ENCODE measurements around the gene ISLR2. TPM values are rescaled to one million over a fixed set of nuclear protein-coding genes. Genes with fewer than 3 reads are reported as not detected.
A peak's percentile ranks its signal among the peaks of the same experiment; 100 is the strongest.

Gene ISLR2
- total RNA-seq, 1 experiment from 2014 or later: 6.3 TPM

GRCh38 chr15:74134387-74135027 lies 4.1 kb downstream of the ISLR2 start:
- H3K27me3 ChIP-seq (ENCODE audit: control insufficient read depth, insufficient read depth, low read length): peaks cover 83% of the 10 kb centered on the region

GRCh38 chr15:74135041-74135565 lies 4.7 kb downstream of the ISLR2 start:
- H3K36me3 ChIP-seq (replicated peaks; ENCODE audit: control insufficient read depth, insufficient read depth, low read length): no peaks in the 10 kb centered on the region
- no peak overlapping the region; the same call in 1 of the 2 replicates for H3K4me3 ChIP-seq (ENCODE audit: insufficient read depth, low read depth, low read length)
- H3K27me3 ChIP-seq (ENCODE audit: control insufficient read depth, insufficient read depth, low read length): peaks cover 77% of the 10 kb centered on the region
- no peak for DNase-seq

More at GRCh38 chr15:74134387-74135027, 4.1 kb downstream of the ISLR2 start:
- DNase-seq: peak; percentile 91
- H3K4me3 ChIP-seq (ENCODE audit: insufficient read depth, low read depth, low read length): peak overlapping the region; percentile 2; the same call in 1 of the 2 replicates
- no peaks in the 10 kb centered on the region for H3K36me3 ChIP-seq (replicated peaks; ENCODE audit: control insufficient read depth, insufficient read depth, low read length)

GRCh38 chr15:74136540-74136813 lies 6.1 kb downstream of the ISLR2 start:
- Histone ChIP-seq H3K4me3 (ENCODE audit: insufficient read depth, low read depth, low read length) (peak overlapping the region; percentile 61), H3K36me3 (replicated peaks; ENCODE audit: control insufficient read depth, insufficient read depth, low read length) (no peaks in the 10 kb centered on the region), H3K27me3 (ENCODE audit: control insufficient read depth, insufficient read depth, low read length) (peaks cover 64% of the 10 kb centered on the region)
- DNase-seq: no peak

DNA sequence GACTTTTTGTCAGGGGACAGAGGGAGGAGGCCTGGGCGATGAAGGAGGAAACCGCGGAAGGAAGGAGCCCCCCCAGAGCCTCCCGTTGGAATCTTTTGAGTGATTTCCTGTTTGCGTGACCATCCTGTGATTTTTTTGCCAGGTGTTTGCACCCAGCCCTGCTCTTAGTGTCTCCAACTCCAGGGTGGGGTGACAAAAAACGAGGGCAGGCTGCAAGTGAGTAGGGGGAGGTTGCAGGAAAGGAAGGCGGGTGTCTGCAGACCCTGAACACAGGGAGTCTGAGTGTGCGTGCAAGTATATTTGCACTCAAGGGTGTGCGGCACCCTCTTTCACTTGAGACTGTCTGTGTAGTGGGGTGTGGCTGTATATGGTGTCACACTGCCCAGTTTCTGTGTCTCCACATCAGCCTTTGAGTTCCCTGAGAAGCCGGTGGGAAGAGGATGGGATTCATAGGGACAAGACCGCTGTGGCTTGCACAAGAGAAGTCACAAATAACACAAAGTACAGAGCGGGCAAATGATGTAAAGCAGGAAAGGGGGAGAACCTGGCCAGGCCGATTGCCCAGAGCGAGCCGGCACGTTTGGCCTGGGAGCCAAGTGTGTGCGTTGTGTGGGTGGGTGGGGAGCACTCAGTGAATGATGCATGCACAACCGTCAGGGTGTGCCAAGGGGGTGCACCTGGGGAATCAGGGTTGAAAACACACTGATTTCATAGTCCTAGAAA lies 6.6 kb downstream of the ISLR2 start:
- H3K4me3 ChIP-seq (ENCODE audit: insufficient read depth, low read depth, low read length): peak overlapping the region; percentile 61
- no peak for DNase-seq
- peaks cover 59% of the 10 kb centered on the region for H3K27me3 ChIP-seq (ENCODE audit: control insufficient read depth, insufficient read depth, low read length)
- H3K36me3 ChIP-seq (replicated peaks; ENCODE audit: control insufficient read depth, insufficient read depth, low read length): no peaks in the 10 kb centered on the region

DNA sequence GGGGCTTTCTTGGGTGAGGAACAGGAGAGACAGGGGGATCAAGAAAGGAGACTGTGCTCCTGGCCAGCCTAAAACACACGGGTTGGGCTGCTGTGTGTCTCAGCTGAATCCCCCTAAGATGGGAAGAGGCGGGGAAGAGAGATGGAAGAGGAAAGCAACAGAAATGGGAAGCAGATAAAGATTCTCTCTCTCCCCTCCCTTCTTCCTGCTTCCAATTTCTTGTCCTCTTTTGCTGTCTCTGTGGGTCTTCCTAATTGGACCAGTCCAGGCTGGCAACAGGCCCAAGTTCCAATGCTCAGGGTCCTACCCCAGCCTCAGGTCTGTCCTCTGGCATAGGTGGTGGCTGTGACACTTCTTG lies 7.1 kb downstream of the ISLR2 start:
- H3K27me3 ChIP-seq (ENCODE audit: control insufficient read depth, insufficient read depth, low read length): peaks cover 53% of the 10 kb centered on the region
- H3K4me3 ChIP-seq (ENCODE audit: insufficient read depth, low read depth, low read length): no peak overlapping the region

GRCh38 chr15:74138642-74139041 lies 8.3 kb downstream of the ISLR2 start:
- Histone ChIP-seq H3K36me3 (replicated peaks; ENCODE audit: control insufficient read depth, insufficient read depth, low read length) (no peaks in the 10 kb centered on the region), H3K4me3 (ENCODE audit: insufficient read depth, low read depth, low read length) (no peak overlapping the region), H3K27me3 (ENCODE audit: control insufficient read depth, insufficient read depth, low read length) (peaks cover 42% of the 10 kb centered on the region)
- DNase-seq: no peak

More for the DNA sequence above, 7.1 kb downstream of the ISLR2 start:
- no peaks in the 10 kb centered on the region for H3K36me3 ChIP-seq (replicated peaks; ENCODE audit: control insufficient read depth, insufficient read depth, low read length)
- DNase-seq: no peak

GRCh38 chr15:74141591-74141990 lies 11.2 kb downstream of the ISLR2 start:
- no peaks in the 10 kb centered on the region for H3K36me3 ChIP-seq (replicated peaks; ENCODE audit: control insufficient read depth, insufficient read depth, low read length)
- no peak for DNase-seq
- no peak overlapping the region for H3K4me3 ChIP-seq (ENCODE audit: insufficient read depth, low read depth, low read length)
- H3K27me3 ChIP-seq (ENCODE audit: control insufficient read depth, insufficient read depth, low read length): peaks cover 14% of the 10 kb centered on the region

GRCh38 chr15:74144153-74144775 lies 13.9 kb downstream of the ISLR2 start:
- Histone ChIP-seq H3K36me3 (replicated peaks; ENCODE audit: control insufficient read depth, insufficient read depth, low read length) (no peaks in the 10 kb centered on the region), H3K4me3 (ENCODE audit: insufficient read depth, low read depth, low read length) (no peak overlapping the region), H3K27me3 (ENCODE audit: control insufficient read depth, insufficient read depth, low read length) (no peaks in the 10 kb centered on the region)
- DNase-seq: peak; percentile 55

DNA sequence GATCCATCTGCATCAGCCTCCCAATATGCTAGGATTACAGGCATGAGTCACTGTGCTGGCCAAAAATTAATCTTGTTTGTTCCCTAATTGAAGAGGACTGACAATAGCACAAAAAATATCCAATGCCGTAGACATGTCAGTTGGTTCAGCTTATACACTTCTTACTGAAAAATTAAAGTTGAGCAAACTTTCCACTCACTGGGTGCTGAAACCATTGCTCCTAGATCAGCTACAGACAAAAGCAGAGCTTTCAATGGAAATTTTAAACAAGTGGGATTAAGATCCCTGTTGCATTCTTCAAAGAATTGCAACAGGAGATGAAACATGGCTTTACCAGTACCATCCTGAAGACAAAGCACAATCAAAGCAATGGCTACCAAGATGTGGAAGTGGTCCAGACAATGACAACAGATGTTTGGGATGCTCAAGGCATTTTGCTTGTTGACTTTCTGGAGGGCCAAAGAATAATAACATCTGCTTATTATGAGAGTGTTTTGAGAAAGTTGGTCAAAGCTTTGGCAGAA lies 16.0 kb downstream of the ISLR2 start:
- no peak overlapping the region for H3K4me3 ChIP-seq (ENCODE audit: insufficient read depth, low read depth, low read length)
- DNase-seq: no peak
- H3K36me3 ChIP-seq (replicated peaks; ENCODE audit: control insufficient read depth, insufficient read depth, low read length): no peaks in the 10 kb centered on the region
- H3K27me3 ChIP-seq (ENCODE audit: control insufficient read depth, insufficient read depth, low read length): no peaks in the 10 kb centered on the region

DNA sequence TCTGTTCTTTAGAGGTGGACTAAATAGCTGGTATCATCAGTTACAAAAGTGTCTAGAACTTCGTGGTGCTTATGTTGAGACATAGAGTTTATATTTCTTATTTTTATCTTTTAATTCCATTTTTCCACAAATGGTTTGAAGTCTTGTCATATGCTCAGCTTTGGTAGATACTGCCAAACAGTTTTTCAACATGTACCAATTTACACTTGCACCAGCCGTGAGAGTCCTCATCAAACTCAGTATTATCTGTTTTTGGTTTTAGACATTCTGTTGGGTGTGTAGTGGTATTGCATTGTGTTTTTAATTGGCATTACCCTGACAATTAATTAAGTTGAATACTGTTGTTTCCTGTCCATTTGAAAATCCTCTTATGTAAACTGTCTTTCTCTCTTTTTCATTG lies 16.7 kb downstream of the ISLR2 start:
- no peak overlapping the region for H3K4me3 ChIP-seq (ENCODE audit: insufficient read depth, low read depth, low read length)
- no peaks in the 10 kb centered on the region for H3K36me3 ChIP-seq (replicated peaks; ENCODE audit: control insufficient read depth, insufficient read depth, low read length)
- no peak for DNase-seq
- no peaks in the 10 kb centered on the region for H3K27me3 ChIP-seq (ENCODE audit: control insufficient read depth, insufficient read depth, low read length)

DNA sequence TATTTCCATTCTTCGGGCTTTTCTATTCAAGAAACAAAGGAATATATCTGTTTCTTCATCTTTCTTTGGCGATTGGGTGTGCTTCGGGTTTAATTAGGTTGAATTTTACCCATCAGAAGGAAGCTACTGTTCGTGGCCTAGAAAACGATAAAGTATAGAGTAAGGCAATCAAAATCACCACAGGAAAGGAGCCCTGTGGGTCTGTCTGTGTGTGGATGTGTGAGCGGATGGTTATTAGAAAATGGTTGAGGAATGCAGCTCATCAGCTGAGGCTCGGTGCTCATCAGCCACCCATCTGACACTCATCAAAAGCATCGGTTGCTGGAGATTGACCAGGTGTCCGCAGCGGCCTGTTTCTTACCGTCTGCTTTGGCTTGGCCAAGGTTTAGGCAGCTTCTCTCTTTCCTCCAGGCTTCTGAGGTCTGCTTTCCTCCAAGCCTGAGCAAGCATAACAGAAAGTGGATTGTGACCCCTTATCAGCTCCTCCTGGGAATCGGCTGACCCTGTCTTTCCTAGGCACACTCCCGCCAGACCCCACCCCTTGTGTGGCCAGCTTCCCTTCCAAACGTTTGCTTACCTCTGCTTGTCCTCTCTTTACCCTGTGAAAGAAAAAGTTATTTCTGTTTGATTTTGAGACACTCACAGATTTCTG lies 25.5 kb downstream of the ISLR2 start:
- no peaks in the 10 kb centered on the region for H3K27me3 ChIP-seq (ENCODE audit: control insufficient read depth, insufficient read depth, low read length)
- no peak for DNase-seq
- H3K4me3 ChIP-seq (ENCODE audit: insufficient read depth, low read depth, low read length): no peak overlapping the region
- no peaks in the 10 kb centered on the region for H3K36me3 ChIP-seq (replicated peaks; ENCODE audit: control insufficient read depth, insufficient read depth, low read length)

DNA sequence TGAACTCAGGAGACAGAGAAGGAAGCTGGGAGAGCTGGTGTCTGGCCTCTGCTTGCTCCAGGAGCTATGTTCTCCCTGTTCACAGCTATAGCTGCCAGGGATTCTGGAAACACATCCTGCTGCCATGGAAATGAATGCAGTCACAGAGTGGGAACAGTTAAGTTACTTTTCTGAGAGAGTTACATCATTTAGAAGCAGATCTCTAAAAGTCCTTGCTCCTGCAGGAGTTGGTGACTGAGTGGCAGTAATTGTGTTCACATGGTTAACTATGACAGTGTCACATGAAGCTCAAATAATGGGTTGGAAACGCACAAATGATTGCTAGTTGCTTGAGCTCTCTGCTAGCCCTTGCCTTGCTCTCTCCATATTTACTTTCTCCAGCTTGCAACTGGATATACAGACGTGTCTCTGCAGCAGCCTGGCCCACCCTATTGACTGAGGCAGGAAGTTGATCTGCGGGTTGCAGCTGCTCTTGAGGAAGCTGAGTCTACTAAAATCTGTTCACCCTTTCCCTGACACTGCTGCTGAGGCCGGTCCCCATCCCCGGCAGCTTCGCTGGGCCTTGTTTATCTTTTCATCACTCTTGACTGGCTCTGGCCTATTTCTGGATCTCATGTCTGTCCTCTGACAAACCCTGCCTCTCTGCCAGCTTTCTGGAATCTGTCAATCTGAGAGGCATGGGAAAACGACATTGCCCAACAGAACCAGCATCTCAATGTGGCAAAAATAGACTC lies 26.5 kb downstream of the ISLR2 start:
- no peak overlapping the region for H3K4me3 ChIP-seq (ENCODE audit: insufficient read depth, low read depth, low read length)
- H3K36me3 ChIP-seq (replicated peaks; ENCODE audit: control insufficient read depth, insufficient read depth, low read length): no peaks in the 10 kb centered on the region
- H3K27me3 ChIP-seq (ENCODE audit: control insufficient read depth, insufficient read depth, low read length): no peaks in the 10 kb centered on the region
- DNase-seq: no peak

DNA sequence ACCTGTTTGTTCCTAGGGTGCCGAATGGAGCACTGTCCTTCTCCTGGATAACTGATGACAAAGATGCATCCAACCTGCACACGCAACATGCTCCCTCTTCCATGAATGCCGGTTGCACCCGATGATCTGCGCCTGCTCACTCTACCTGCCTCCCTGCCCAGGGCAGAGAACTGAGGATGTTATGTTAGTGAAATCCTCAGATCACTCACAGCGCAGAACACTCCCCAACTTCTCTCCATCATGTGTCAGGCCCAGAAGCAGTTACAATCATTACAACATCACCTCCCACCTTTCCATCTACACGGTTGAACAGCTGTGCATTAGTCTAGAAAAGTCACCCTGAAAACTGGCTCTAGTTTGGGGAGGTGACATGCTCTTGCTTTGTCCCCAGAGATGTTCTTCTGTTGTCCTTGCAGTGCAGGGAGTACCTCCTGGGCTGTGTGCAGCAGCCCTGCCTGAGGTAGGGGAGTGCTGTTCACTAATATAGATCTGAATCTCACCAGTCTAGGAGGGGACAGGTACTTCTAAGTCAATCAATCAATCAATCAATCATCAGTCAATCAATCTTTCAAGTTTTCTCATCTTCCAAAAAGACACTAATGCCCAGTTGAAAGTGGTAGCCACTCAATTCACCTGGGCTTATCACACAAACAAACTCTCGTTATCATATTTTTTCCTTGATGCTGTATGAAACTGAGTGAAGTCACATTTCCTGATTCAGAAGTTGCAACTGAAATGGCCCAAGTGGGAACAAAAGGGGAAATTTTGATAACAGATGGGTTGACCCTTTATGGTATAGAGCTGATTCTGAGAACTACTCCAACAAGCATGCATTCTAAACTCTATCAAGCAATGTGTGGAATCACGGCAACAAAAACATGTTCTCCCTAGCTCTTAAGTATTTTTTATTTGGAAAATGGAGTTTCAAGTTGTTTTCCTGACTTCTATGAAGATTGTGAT lies 27.8 kb downstream of the ISLR2 start:
- Histone ChIP-seq H3K36me3 (replicated peaks; ENCODE audit: control insufficient read depth, insufficient read depth, low read length) (no peaks in the 10 kb centered on the region), H3K27me3 (ENCODE audit: control insufficient read depth, insufficient read depth, low read length) (no peaks in the 10 kb centered on the region), H3K4me3 (ENCODE audit: insufficient read depth, low read depth, low read length) (no peak overlapping the region)
- DNase-seq: no peak
